ENCODE measurements around the gene PLCG2. TPM values are rescaled to one million over a fixed set of nuclear protein-coding genes. Genes with fewer than 3 reads are reported as not detected.

Gene PLCG2
- total RNA-seq, 6 experiments from 2014 or later, result 0.14 to 0.61 (median 0.27) TPM

DNA sequence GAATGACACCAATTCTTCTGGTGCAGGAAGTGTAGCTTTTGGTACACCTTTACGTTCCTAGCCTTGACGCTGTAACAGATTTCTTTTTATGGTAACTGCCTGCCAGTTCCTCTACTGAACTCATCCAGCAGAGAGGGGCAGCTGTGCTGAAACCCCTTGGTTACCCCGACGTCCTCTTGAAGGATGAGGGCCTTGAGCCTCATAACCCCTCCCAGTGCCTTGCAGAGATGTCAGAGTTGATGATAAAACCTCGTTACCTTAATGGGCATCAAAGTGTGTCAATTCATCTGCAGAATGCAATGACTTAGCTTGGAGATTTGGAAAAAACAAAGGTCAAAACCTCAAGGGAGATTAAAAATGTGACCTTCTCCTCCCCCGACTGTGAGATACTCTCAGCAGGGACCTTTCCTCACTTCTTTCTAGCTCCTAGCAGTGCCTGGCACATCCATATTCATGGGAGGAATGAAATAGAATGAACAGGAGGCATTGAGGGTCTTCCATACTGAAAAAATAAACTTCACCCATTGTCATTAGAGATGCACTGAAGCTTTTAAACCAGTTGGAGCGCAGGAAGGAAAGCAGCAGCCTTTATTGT, 163.0 kb downstream of the PLCG2 start:
- TF ChIP-seq, protein P1, sequence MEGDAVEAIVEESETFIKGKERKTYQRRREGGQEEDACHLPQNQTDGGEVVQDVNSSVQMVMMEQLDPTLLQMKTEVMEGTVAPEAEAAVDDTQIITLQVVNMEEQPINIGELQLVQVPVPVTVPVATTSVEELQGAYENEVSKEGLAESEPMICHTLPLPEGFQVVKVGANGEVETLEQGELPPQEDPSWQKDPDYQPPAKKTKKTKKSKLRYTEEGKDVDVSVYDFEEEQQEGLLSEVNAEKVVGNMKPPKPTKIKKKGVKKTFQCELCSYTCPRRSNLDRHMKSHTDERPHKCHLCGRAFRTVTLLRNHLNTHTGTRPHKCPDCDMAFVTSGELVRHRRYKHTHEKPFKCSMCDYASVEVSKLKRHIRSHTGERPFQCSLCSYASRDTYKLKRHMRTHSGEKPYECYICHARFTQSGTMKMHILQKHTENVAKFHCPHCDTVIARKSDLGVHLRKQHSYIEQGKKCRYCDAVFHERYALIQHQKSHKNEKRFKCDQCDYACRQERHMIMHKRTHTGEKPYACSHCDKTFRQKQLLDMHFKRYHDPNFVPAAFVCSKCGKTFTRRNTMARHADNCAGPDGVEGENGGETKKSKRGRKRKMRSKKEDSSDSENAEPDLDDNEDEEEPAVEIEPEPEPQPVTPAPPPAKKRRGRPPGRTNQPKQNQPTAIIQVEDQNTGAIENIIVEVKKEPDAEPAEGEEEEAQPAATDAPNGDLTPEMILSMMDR (IDR thresholded peaks at IDR 0.05), result no peak
- no peak for DNase-seq
- H3K27ac Mint-ChIP-seq, result no peak overlapping the region
- H3K36me3 Mint-ChIP-seq (ENCODE audit: low read depth), result no peaks in the 10 kb centered on the region
- H3K4me1 Mint-ChIP-seq (ENCODE audit: low read depth), result peaks cover 27% of the 10 kb centered on the region
- H3K4me3 Mint-ChIP-seq, result no peak overlapping the region
- no peaks in the 10 kb centered on the region for H3K9me3 Mint-ChIP-seq
- peaks cover 2% of the 10 kb centered on the region for H3K27me3 Mint-ChIP-seq (ENCODE audit: insufficient read depth)

DNA sequence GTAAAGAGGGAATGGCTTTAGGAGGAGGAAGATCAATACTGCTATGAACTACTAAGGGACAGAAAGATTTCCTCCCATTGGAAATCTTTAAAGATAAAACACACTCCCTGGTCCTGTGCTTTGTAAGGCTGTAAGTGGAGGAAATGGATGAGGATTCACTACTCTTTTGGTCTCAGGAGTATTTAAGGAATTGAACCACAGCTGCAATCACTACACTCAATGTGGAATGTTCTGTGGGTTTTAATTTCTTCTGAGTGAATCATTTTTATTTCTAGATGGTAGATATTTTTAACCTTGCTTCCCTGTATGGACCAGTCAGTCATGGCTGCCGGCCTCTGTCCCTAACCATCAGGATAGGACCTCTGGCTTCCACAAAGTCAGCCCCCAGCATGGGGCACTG, 166.6 kb downstream of the PLCG2 start:
- Mint-ChIP-seq H3K36me3 (ENCODE audit: low read depth) (no peaks in the 10 kb centered on the region), H3K4me3 (peak overlapping the region; percentile 69; the same call in 1 of the 2 replicates), H3K4me1 (ENCODE audit: low read depth) (peaks cover 25% of the 10 kb centered on the region), H3K27ac (peak overlapping the region; percentile 50; the same call in 1 of the 2 replicates), H3K9me3 (no peaks in the 10 kb centered on the region), H3K27me3 (ENCODE audit: insufficient read depth) (peaks cover 8% of the 10 kb centered on the region)
- DNase-seq, result peak; percentile 45
- TF ChIP-seq, protein P1 (IDR thresholded peaks at IDR 0.05), result no peak

DNA sequence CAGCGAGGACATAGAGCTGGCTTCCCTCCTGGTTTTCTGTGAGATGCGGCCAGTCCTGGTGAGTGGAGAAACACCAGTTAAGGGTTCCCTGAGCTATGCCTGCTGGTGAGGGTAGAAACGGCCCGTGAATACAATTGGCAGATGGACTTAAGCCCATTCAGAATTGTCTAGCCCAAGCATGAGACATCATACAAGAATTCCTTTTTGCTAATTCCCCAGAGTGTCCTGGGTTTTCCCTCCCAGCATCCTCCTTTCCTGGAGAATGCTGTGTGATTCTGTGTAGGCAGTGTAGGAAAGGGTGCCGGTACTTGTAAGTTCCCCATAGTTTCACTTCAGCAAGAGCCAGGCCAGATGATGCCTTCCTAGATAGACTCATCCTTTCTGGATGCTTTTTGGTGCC, 167.1 kb downstream of the PLCG2 start:
- TF ChIP-seq, protein P1 (IDR thresholded peaks at IDR 0.05), result no peak
- peak overlapping the region; percentile 50; the same call in 1 of the 2 replicates for H3K27ac Mint-ChIP-seq
- DNase-seq, result peak; percentile 12
- H3K36me3 Mint-ChIP-seq (ENCODE audit: low read depth), result no peaks in the 10 kb centered on the region
- H3K4me1 Mint-ChIP-seq (ENCODE audit: low read depth), result peaks cover 20% of the 10 kb centered on the region
- H3K27me3 Mint-ChIP-seq (ENCODE audit: insufficient read depth), result peaks cover 8% of the 10 kb centered on the region
- H3K4me3 Mint-ChIP-seq, result peak overlapping the region; percentile 69
- peaks cover 3% of the 10 kb centered on the region; the same call in 1 of the 2 replicates for H3K9me3 Mint-ChIP-seq

DNA sequence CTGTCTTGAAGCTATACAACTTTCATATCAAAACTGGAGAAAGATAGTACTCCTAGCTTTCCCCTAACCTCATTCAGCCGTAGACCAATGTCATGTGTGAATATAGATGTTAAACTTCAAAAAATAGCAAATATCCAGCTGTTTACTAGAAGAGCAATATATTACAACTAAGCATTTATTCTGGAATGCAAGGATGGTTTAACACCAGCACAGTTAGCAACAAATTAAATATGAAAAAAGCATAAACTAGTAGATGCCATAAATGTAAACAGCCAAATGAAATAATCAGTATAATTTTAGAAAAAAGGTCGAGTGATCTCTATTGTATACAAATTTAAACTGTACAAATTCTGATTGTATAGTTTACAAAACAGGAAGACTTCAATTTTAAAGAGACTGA, 172.5 kb downstream of the PLCG2 start:
- Mint-ChIP-seq H3K36me3 (ENCODE audit: low read depth) (no peaks in the 10 kb centered on the region), H3K4me1 (ENCODE audit: low read depth) (peaks cover under 1% of the 10 kb centered on the region; the same call in 1 of the 2 replicates), H3K27me3 (ENCODE audit: insufficient read depth) (peaks cover 7% of the 10 kb centered on the region), H3K4me3 (no peak overlapping the region), H3K9me3 (peaks cover 12% of the 10 kb centered on the region), H3K27ac (no peak overlapping the region)
- TF ChIP-seq, protein P1 (IDR thresholded peaks at IDR 0.05), result no peak
- no peak for DNase-seq

DNA sequence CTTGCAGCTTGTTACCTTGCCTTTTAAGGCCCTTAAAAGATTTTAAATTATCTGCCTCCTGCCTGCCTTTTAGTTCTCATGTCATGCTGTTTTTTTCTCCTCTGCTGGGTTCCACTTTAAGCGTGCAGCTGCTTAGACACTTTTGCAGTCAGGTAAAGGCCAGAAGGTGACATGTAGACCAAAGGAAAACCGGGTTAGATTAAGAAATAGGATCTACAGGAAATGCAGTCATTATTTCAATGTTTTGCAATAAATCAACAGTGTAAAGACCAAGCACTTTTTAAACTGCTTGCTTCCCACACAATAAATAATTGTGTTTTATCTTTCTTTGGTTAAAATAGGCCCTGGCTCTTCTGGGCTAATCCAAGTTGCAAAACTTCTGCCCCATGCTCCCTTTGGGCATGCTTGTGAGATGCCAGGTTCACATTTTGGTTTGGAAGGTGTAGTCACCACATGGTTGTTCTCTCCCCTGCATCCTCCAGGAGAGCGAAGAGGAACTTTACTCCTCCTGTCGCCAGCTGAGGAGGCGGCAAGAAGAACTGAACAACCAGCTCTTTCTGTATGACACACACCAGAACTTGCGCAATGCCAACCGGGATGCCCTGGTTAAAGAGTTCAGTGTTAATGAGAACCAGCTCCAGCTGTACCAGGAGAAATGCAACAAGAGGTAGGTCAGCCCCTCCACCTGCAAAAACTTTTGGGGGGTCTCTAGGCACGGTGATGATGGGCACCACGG, 177.3 kb downstream of the PLCG2 start:
- TF ChIP-seq, protein P1 (IDR thresholded peaks at IDR 0.05), result no peak

More for the DNA sequence above, 177.3 kb downstream of the PLCG2 start:
- peaks cover 7% of the 10 kb centered on the region for H3K9me3 Mint-ChIP-seq
- H3K27me3 Mint-ChIP-seq (ENCODE audit: insufficient read depth), result peaks cover 5% of the 10 kb centered on the region; the same call in 1 of the 2 replicates
- H3K36me3 Mint-ChIP-seq (ENCODE audit: low read depth), result no peaks in the 10 kb centered on the region
- H3K4me1 Mint-ChIP-seq (ENCODE audit: low read depth), result no peaks in the 10 kb centered on the region
- H3K27ac Mint-ChIP-seq, result no peak overlapping the region
- DNase-seq, result peak; percentile 9
- no peak overlapping the region for H3K4me3 Mint-ChIP-seq
